Coronary artery (tissue), 2 donors: ENCODE results near the gene MACROD1.

Source experiments
- DNase-seq: peaks from one replicate; pipeline ENCODE4 v3.0.0-alpha.2; 2017; ENCODE audit warnings: low spot score
- H3K27ac ChIP-seq, 2 donors: fragments of 200-600 bp; sonication (generic); one replicate each; pipeline ENCODE4 v1.5.1; 2016 to 2019
- H3K4me3 ChIP-seq: fragments of 200-600 bp; sonication (generic); 2 replicates; pipeline ENCODE4 v1.5.1; 2016; ENCODE audit warnings: mild to moderate bottlenecking, moderate library complexity
- TF ChIP-seq, protein P1 (sequence below): fragments of 200-600 bp; sonication (generic); IDR thresholded peaks from one replicate; pipeline ENCODE4 v1.5.1; 2019; ENCODE audit warnings: antibody characterized with exemption

The MACROD1 gene

GRCh38 chr11:63993993-63994392 lies 171.9 kb downstream of the MACROD1 start:
- Histone ChIP-seq H3K4me3 (no peak overlapping the region), H3K27ac (no peak overlapping the region)
- no peak for DNase-seq
- TF ChIP-seq, protein P1, sequence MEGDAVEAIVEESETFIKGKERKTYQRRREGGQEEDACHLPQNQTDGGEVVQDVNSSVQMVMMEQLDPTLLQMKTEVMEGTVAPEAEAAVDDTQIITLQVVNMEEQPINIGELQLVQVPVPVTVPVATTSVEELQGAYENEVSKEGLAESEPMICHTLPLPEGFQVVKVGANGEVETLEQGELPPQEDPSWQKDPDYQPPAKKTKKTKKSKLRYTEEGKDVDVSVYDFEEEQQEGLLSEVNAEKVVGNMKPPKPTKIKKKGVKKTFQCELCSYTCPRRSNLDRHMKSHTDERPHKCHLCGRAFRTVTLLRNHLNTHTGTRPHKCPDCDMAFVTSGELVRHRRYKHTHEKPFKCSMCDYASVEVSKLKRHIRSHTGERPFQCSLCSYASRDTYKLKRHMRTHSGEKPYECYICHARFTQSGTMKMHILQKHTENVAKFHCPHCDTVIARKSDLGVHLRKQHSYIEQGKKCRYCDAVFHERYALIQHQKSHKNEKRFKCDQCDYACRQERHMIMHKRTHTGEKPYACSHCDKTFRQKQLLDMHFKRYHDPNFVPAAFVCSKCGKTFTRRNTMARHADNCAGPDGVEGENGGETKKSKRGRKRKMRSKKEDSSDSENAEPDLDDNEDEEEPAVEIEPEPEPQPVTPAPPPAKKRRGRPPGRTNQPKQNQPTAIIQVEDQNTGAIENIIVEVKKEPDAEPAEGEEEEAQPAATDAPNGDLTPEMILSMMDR = no peak

DNA sequence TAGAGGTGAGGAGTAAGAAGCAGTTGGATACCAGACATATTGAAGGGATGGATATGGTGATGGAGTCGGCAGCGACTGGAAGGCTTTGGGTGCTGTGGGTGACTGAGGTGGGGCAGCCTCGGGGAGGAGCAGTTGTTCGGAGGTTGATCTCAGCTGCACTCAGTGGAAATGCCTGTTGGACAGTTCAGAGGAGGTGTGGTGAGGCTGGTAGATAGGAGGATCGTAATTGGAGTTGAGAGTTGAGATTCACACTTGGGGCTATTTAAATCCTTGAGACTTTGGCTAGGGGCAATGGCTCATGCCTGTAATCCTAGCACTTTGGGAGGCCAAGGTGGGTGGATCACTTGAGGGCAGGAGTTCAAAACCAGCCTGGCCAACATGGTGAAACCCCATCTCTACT lies 172.8 kb downstream of the MACROD1 start:
- Histone ChIP-seq H3K4me3 (no peak overlapping the region), H3K27ac (no peak overlapping the region)
- TF ChIP-seq, protein P1 = no peak
- no peak for DNase-seq

DNA sequence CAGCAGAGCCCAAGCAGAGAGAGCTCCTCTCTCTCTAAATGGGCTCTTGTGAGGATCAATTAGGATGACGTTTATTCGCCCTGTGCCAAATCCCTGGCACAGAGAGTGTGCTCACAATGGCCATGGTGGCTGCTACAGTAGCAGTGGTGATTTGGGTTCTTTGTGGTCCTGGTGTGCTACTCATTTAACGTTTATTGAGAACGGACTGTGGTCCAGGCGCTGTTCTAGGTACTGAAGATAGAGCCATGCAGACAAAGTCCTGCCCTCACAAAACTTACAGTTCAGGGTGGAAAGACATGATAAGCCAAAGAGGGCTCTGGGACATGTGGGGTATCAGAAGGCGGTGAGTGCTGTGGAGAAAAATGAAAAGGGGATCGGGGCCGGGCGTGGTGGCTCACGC lies 174.4 kb downstream of the MACROD1 start:
- TF ChIP-seq, protein P1 = no peak
- no peak for DNase-seq
- H3K4me3 ChIP-seq = no peak overlapping the region
- no peak overlapping the region for H3K27ac ChIP-seq

DNA sequence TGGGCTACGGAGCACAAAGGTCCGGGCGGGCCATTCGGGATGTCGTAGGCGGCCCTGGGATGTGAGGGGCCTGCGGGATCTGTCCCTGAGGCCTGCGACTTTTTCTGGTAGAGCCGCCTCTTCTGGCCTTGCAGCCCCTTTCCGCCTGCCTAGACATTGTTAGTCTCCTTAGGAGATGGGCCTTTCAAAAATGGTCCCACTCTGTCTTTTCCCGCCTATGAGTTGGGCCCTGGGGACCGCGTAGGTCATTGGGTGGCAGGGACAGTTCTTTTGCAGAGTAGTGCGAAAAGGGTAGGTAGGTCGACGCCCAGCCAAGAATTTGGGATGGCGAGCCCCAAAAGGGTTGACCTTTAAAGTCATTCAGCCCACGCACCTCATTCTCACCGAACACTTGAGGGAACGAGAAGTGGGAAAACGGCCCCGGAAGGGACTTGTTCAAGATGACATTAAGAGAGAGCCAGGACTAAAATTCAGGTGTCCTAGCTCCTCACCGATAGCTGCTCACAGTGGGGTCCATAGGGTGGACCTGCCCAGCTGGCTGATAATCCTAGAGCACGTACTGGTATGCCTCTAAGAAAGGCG lies 178.9 kb downstream of the MACROD1 start:
- Histone ChIP-seq H3K4me3 (peak overlapping the region; percentile 88), H3K27ac (peak overlapping the region; percentile 73 to 90)
- DNase-seq = no peak
- TF ChIP-seq, protein P1 = no peak

GRCh38 chr11:63986156-63986931 lies 179.6 kb downstream of the MACROD1 start, which contains the start of gene OTUB1:
OTUB1 (plus strand) TSS chr11:63986438; CDS start chr11:63986457, 19 bp downstream.
- peak within 1 kb of the TSS; percentile 88 for H3K4me3 ChIP-seq
- DNase-seq = peak; percentile 94
- peak within 1 kb of the TSS; percentile 73 to 90 for H3K27ac ChIP-seq
- TF ChIP-seq, protein P1 = no peak

GRCh38 chr11:63985812-63986155 lies 180.1 kb downstream of the MACROD1 start:
- Histone ChIP-seq H3K27ac (peak overlapping the region; percentile 73 to 90), H3K4me3 (peak overlapping the region; percentile 88)
- peak; percentile 78 for DNase-seq
- TF ChIP-seq, protein P1 = no peak

DNA sequence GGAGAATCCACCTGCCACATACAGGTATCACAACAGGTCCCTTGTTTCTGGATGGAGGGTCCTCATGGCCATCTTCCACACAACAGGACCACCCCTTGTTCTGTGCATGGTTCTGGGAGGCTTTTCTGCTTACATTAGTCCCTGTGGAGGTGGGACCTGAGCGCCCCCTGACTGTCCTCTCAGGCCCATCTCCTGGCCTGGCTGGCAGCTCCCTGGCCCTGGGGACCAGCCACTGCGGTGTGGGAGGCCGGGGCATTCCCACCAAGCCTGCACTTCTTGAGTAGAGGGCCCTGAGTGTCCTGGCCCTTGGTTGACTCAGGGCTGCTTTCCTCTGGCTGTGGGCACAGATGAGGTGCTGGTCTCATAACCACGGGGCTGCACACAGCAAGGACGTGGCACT lies 186.5 kb downstream of the MACROD1 start:
- TF ChIP-seq, protein P1 = no peak
- no peak for DNase-seq
- no peak overlapping the region for H3K27ac ChIP-seq
- H3K4me3 ChIP-seq = no peak overlapping the region
